ENCODE measurements around the gene C22orf15. TPM values are rescaled to one million over a fixed set of nuclear protein-coding genes. Genes with fewer than 3 reads are reported as not detected.

Gene C22orf15
- total RNA-seq, 1 experiment from 2014 or later = not detected

DNA sequence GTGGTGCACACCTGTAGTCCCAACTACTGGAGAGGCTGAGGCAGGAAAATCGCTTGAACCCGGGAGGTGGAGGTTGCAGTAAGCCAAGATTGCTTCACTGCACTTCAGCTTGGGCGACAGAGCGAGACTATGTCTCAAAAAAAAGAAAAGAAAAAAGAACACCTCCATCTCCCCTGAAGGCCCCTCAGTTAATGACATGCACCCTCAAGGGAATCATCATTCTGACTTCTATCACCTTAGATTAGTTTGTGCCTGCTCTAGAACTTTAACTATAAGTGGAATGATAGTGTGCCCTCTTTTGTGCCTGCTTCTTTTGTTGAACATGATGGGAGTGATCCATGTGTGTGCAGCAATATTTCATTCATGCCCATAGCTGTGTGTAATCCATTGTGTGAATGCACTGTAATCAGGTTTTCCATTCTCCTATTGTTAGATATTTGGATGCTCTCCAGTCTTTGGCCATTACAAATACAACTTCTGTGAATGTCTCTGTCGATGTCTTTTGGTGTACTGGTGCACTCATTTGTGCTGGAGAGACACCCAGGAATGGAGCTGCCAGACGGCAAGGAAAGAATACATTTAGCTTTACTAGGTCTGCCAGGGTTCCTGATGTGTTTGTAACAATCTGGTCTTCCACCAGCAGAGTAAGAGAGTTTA, 7.7 kb upstream of the C22orf15 start (continued):
- TF ChIP-seq JUND (IDR thresholded peaks at IDR 0.05) = no peak
- no peak for TF ChIP-seq CBX3 (IDR thresholded peaks at IDR 0.05; ENCODE audit: low read depth)
- TF ChIP-seq, protein P1, sequence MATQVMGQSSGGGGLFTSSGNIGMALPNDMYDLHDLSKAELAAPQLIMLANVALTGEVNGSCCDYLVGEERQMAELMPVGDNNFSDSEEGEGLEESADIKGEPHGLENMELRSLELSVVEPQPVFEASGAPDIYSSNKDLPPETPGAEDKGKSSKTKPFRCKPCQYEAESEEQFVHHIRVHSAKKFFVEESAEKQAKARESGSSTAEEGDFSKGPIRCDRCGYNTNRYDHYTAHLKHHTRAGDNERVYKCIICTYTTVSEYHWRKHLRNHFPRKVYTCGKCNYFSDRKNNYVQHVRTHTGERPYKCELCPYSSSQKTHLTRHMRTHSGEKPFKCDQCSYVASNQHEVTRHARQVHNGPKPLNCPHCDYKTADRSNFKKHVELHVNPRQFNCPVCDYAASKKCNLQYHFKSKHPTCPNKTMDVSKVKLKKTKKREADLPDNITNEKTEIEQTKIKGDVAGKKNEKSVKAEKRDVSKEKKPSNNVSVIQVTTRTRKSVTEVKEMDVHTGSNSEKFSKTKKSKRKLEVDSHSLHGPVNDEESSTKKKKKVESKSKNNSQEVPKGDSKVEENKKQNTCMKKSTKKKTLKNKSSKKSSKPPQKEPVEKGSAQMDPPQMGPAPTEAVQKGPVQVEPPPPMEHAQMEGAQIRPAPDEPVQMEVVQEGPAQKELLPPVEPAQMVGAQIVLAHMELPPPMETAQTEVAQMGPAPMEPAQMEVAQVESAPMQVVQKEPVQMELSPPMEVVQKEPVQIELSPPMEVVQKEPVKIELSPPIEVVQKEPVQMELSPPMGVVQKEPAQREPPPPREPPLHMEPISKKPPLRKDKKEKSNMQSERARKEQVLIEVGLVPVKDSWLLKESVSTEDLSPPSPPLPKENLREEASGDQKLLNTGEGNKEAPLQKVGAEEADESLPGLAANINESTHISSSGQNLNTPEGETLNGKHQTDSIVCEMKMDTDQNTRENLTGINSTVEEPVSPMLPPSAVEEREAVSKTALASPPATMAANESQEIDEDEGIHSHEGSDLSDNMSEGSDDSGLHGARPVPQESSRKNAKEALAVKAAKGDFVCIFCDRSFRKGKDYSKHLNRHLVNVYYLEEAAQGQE (IDR thresholded peaks at IDR 0.05; ENCODE audit: low read depth) = no peak
- TF ChIP-seq YY1 (IDR thresholded peaks at IDR 0.05; ENCODE audit: extremely low read depth, insufficient replicate concordance, low read depth, low read length) = no peak
- TF ChIP-seq ZNF274 (IDR thresholded peaks at IDR 0.05; ENCODE audit: low read depth, low read length) = no peak

DNA sequence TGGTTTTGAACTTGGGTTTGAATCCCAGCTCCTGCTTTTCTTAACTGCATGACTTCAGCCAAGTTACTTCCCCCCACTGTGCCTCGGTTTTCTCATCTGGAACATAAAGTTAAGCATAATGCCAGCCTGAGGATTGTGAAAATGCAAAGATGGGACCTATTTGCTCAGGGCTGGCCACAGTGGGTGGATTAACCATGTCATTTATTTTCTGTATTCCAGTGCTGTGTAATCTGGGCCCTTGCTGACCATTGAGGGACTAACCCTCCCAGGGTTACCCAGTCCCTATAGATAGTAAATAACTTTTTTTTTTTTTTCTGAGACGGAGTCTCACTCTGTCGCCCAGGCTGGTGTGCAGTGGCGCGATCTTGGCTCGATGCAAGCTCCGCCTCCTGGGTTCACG, 7.1 kb upstream of the C22orf15 start:
- H4K20me1 ChIP-seq (ENCODE audit: insufficient read depth) = no peaks in the 10 kb centered on the region
- no peak overlapping the region for H3K27ac ChIP-seq (ENCODE audit: low read depth, low read length)
- CTCF ChIA-PET = interaction anchor here (1.8 kb wide), 1 partner anchor 12 kb away, joined by 8 read pairs; the partner anchor contains the start of gene CHCHD10
- RAD21 ChIA-PET (ENCODE audit: low non-redundant PET in 1 of 2, low total read pairs in 2 of 2, uncharacterized antibody in 2 of 2, unreplicated experiment in 2 of 2) = no interaction called here
- H3K9me2 ChIP-seq (ENCODE audit: insufficient read depth) = no peaks in the 10 kb centered on the region
- DNase-seq (ENCODE audit: low read depth, low spot score) = no peak
- no peaks in the 10 kb centered on the region for H3K27me3 ChIP-seq (ENCODE audit: insufficient read depth, low read length)
- peaks cover 3 to 13% of the 10 kb centered on the region in 2 experiments for H3K4me1 ChIP-seq (ENCODE audit: control insufficient read depth in 1 of 2, insufficient read depth in 2 of 2, low read length in 2 of 2)
- no peaks in the 10 kb centered on the region for H3K36me3 ChIP-seq (ENCODE audit: control insufficient read depth in 1 of 2, insufficient read depth in 2 of 2, low read length in 2 of 2)
- H3K9me3 ChIP-seq (ENCODE audit: control insufficient read depth in 1 of 2, insufficient read depth in 1 of 2, low read depth in 1 of 2, low read length in 2 of 2) = no peaks in the 10 kb centered on the region
- no TSS peak for BruUV-seq (replicated peaks)
- H3K4me2 ChIP-seq (ENCODE audit: low read length) = no peak overlapping the region
- no peak overlapping the region for H2AFZ ChIP-seq (ENCODE audit: low read depth, low read length, poor library complexity, severe bottlenecking)
- no peaks in the 10 kb centered on the region for H3K79me2 ChIP-seq (ENCODE audit: insufficient read depth, low read length)
- no peak for ATAC-seq
- no peak overlapping the region for H3K9ac ChIP-seq (ENCODE audit: low read length)
- TF ChIP-seq, protein P2, sequence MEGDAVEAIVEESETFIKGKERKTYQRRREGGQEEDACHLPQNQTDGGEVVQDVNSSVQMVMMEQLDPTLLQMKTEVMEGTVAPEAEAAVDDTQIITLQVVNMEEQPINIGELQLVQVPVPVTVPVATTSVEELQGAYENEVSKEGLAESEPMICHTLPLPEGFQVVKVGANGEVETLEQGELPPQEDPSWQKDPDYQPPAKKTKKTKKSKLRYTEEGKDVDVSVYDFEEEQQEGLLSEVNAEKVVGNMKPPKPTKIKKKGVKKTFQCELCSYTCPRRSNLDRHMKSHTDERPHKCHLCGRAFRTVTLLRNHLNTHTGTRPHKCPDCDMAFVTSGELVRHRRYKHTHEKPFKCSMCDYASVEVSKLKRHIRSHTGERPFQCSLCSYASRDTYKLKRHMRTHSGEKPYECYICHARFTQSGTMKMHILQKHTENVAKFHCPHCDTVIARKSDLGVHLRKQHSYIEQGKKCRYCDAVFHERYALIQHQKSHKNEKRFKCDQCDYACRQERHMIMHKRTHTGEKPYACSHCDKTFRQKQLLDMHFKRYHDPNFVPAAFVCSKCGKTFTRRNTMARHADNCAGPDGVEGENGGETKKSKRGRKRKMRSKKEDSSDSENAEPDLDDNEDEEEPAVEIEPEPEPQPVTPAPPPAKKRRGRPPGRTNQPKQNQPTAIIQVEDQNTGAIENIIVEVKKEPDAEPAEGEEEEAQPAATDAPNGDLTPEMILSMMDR (IDR thresholded peaks at IDR 0.05 in 2 of 3, conservative IDR thresholded peaks at IDR 0.05 in 1 of 3; ENCODE audit: borderline replicate concordance in 1 of 3, insufficient read depth in 1 of 3, low read depth in 2 of 3, low read length in 2 of 3) = no peak
- TF ChIP-seq, protein P3, sequence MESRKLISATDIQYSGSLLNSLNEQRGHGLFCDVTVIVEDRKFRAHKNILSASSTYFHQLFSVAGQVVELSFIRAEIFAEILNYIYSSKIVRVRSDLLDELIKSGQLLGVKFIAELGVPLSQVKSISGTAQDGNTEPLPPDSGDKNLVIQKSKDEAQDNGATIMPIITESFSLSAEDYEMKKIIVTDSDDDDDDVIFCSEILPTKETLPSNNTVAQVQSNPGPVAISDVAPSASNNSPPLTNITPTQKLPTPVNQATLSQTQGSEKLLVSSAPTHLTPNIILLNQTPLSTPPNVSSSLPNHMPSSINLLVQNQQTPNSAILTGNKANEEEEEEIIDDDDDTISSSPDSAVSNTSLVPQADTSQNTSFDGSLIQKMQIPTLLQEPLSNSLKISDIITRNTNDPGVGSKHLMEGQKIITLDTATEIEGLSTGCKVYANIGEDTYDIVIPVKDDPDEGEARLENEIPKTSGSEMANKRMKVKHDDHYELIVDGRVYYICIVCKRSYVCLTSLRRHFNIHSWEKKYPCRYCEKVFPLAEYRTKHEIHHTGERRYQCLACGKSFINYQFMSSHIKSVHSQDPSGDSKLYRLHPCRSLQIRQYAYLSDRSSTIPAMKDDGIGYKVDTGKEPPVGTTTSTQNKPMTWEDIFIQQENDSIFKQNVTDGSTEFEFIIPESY (IDR thresholded peaks at IDR 0.05; ENCODE audit: extremely low read depth, insufficient replicate concordance, low read length) = no peak
- TF ChIP-seq FOSL1 (IDR thresholded peaks at IDR 0.05; ENCODE audit: low read depth) (no peak), EZH2 (IDR thresholded peaks at IDR 0.05) (no peak)
- intact Hi-C loops (cut with micrococcal nuclease) = no loop called here
- no peak overlapping the region for H3K4me3 ChIP-seq (replicated peaks in 1 of 2; ENCODE audit: low read depth in 1 of 2, low read length in 2 of 2)
- POLR2A ChIA-PET = interaction anchor here (1.3 kb wide), 1 partner anchor 27 kb away, joined by 3 read pairs; no protein-coding TSS in a partner anchor
